ENCODE data around the gene CCR8.

The CCR8 gene

DNA sequence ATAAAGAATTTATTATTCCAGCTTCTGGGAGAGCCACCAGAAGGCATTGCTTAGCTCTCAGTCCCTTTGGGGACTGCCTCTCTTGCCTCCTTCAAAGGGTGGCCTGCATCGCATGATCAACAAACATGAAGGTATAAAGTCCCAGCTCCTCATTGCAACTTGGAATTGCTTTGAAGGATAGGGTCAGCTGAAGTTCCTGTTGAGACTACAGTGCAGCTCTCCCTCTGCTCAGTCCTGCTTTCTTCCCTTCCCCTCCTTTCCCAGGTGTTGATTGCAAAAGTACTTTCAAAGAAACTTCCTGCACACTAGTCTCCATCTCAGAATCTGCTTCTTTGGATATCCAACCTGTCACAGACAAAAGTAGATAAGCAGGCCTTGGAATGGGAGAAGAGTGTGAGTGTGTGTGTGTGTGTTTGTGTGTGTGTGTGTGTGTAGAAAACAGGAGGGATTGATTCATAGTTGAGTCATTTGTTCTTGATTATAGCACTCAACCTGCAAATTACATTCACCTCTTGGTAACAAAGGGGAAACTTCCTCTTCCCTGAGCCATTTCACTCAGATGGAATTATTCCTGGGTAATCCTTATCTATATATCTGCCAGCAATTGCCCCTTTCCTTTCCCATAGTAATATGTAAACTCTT is 13.7 kb downstream of the CCR8 start:
- Histone ChIP-seq H3K4me3 (replicated peaks; ENCODE audit: insufficient read depth, low read length) (no peak overlapping the region), H3K27ac (replicated peaks) (no peak overlapping the region), H3K27me3 (ENCODE audit: insufficient read depth, poor library complexity, severe bottlenecking) (no peaks in the 10 kb centered on the region)
- TF ChIP-seq GABPA (IDR thresholded peaks at IDR 0.05; ENCODE audit: low read depth) (no peak), SPI1 (IDR thresholded peaks at IDR 0.05; ENCODE audit: borderline replicate concordance, low read depth) (no peak), REST (IDR thresholded peaks at IDR 0.05; ENCODE audit: insufficient replicate concordance, low read depth) (no peak), CTCF (IDR thresholded peaks at IDR 0.05; ENCODE audit: insufficient read depth, low read length) (no peak), POLR2AphosphoS5 (IDR thresholded peaks at IDR 0.05; ENCODE audit: low read depth) (no peak)
- no peak for DNase-seq (ENCODE audit: low read depth in 1 of 2, low spot score in 1 of 2)

GRCh38 chr3:39343760-39344159 is 14.3 kb downstream of the CCR8 start:
- TF ChIP-seq GABPA (IDR thresholded peaks at IDR 0.05; ENCODE audit: low read depth), result no peak
- TF ChIP-seq SPI1 (IDR thresholded peaks at IDR 0.05; ENCODE audit: borderline replicate concordance, low read depth), result no peak
- TF ChIP-seq REST (IDR thresholded peaks at IDR 0.05; ENCODE audit: insufficient replicate concordance, low read depth), result no peak
- no peak for TF ChIP-seq POLR2AphosphoS5 (IDR thresholded peaks at IDR 0.05; ENCODE audit: low read depth)
- no peak for TF ChIP-seq CTCF (IDR thresholded peaks at IDR 0.05; ENCODE audit: insufficient read depth, low read length)

GRCh38 chr3:39344746-39345344 is 15.3 kb downstream of the CCR8 start:
- no peak for DNase-seq (ENCODE audit: low read depth in 1 of 2, low spot score in 1 of 2)
- H3K4me3 ChIP-seq (replicated peaks; ENCODE audit: insufficient read depth, low read length), result no peak overlapping the region
- no peaks in the 10 kb centered on the region for H3K27me3 ChIP-seq (ENCODE audit: insufficient read depth, poor library complexity, severe bottlenecking)
- TF ChIP-seq POLR2AphosphoS5 (IDR thresholded peaks at IDR 0.05; ENCODE audit: low read depth) (no peak), REST (IDR thresholded peaks at IDR 0.05; ENCODE audit: insufficient replicate concordance, low read depth) (no peak), SPI1 (IDR thresholded peaks at IDR 0.05; ENCODE audit: borderline replicate concordance, low read depth) (no peak), GABPA (IDR thresholded peaks at IDR 0.05; ENCODE audit: low read depth) (no peak), CTCF (IDR thresholded peaks at IDR 0.05; ENCODE audit: insufficient read depth, low read length) (no peak)
- H3K27ac ChIP-seq (replicated peaks), result no peak overlapping the region

More at GRCh38 chr3:39343760-39344159, 14.3 kb downstream of the CCR8 start:
- no peaks in the 10 kb centered on the region for H3K27me3 ChIP-seq (ENCODE audit: insufficient read depth, poor library complexity, severe bottlenecking)
- no peak overlapping the region for H3K27ac ChIP-seq (replicated peaks)
- no peak for DNase-seq (ENCODE audit: low read depth in 1 of 2, low spot score in 1 of 2)
- no peak overlapping the region for H3K4me3 ChIP-seq (replicated peaks; ENCODE audit: insufficient read depth, low read length)
